ENCODE results near the gene ATG2B.

ATG2B gene

GRCh38 chr14:96304956-96305355 lies 58.2 kb downstream of the ATG2B start:
- Histone ChIP-seq H3K27me3 (ENCODE audit: low read depth, low read length) (no peaks in the 10 kb centered on the region), H3K4me1 (ENCODE audit: control insufficient read depth in 1 of 2, insufficient read depth in 2 of 2, low read length in 2 of 2) (no peaks in the 10 kb centered on the region), H3K4me3 (ENCODE audit: low read depth in 1 of 2, low read length in 2 of 2) (no peak overlapping the region), H3K27ac (ENCODE audit: low read length) (no peak overlapping the region), H3K36me3 (ENCODE audit: control insufficient read depth in 1 of 2, insufficient read depth in 2 of 2, low read length in 2 of 2) (peaks cover 66 to 72% of the 10 kb centered on the region in 2 donors), H3K9me3 (ENCODE audit: control insufficient read depth in 1 of 2, low read length in 2 of 2) (no peaks in the 10 kb centered on the region)

- no peak overlapping the region for H3K27ac ChIP-seq (ENCODE audit: low read length)
- H3K27me3 ChIP-seq (ENCODE audit: low read depth, low read length): no peaks in the 10 kb centered on the region
- H3K36me3 ChIP-seq (ENCODE audit: control insufficient read depth in 1 of 2, insufficient read depth in 2 of 2, low read length in 2 of 2): peaks cover 63 to 67% of the 10 kb centered on the region in 2 donors
- no peak overlapping the region for H3K4me3 ChIP-seq (ENCODE audit: low read depth in 1 of 2, low read length in 2 of 2)
- H3K4me1 ChIP-seq (ENCODE audit: control insufficient read depth in 1 of 2, insufficient read depth in 2 of 2, low read length in 2 of 2): no peaks in the 10 kb centered on the region
- H3K9me3 ChIP-seq (ENCODE audit: control insufficient read depth in 1 of 2, low read length in 2 of 2): no peaks in the 10 kb centered on the region
These were observed 59.2 kb downstream of the ATG2B start for GRCh38 chr14:96303981-96304380.

GRCh38 chr14:96299441-96299840 lies 63.7 kb downstream of the ATG2B start:
- H3K4me3 ChIP-seq (ENCODE audit: low read depth in 1 of 2, low read length in 2 of 2): no peak overlapping the region
- no peaks in the 10 kb centered on the region for H3K4me1 ChIP-seq (ENCODE audit: control insufficient read depth in 1 of 2, insufficient read depth in 2 of 2, low read length in 2 of 2)
- no peaks in the 10 kb centered on the region for H3K9me3 ChIP-seq (ENCODE audit: control insufficient read depth in 1 of 2, low read length in 2 of 2)
- no peak overlapping the region for H3K27ac ChIP-seq (ENCODE audit: low read length)
- no peaks in the 10 kb centered on the region for H3K27me3 ChIP-seq (ENCODE audit: low read depth, low read length)
- peaks cover 42 to 46% of the 10 kb centered on the region in 2 donors for H3K36me3 ChIP-seq (ENCODE audit: control insufficient read depth in 1 of 2, insufficient read depth in 2 of 2, low read length in 2 of 2)

- no peaks in the 10 kb centered on the region for H3K27me3 ChIP-seq (ENCODE audit: low read depth, low read length)
- H3K9me3 ChIP-seq (ENCODE audit: control insufficient read depth in 1 of 2, low read length in 2 of 2): no peaks in the 10 kb centered on the region
- no peak overlapping the region for H3K4me3 ChIP-seq (ENCODE audit: low read depth in 1 of 2, low read length in 2 of 2)
- peaks cover 32 to 36% of the 10 kb centered on the region in 2 donors for H3K36me3 ChIP-seq (ENCODE audit: control insufficient read depth in 1 of 2, insufficient read depth in 2 of 2, low read length in 2 of 2)
- no peaks in the 10 kb centered on the region for H3K4me1 ChIP-seq (ENCODE audit: control insufficient read depth in 1 of 2, insufficient read depth in 2 of 2, low read length in 2 of 2)
- no peak overlapping the region for H3K27ac ChIP-seq (ENCODE audit: low read length)
These were observed 65.1 kb downstream of the ATG2B start for GRCh38 chr14:96297997-96298515.

GRCh38 chr14:96297000-96297399 lies 66.1 kb downstream of the ATG2B start:
- no peak overlapping the region for H3K4me3 ChIP-seq (ENCODE audit: low read depth in 1 of 2, low read length in 2 of 2)
- H3K9me3 ChIP-seq (ENCODE audit: control insufficient read depth in 1 of 2, low read length in 2 of 2): no peaks in the 10 kb centered on the region
- H3K4me1 ChIP-seq (ENCODE audit: control insufficient read depth in 1 of 2, insufficient read depth in 2 of 2, low read length in 2 of 2): no peaks in the 10 kb centered on the region
- H3K36me3 ChIP-seq (ENCODE audit: control insufficient read depth in 1 of 2, insufficient read depth in 2 of 2, low read length in 2 of 2): peaks cover 22 to 28% of the 10 kb centered on the region in 2 donors
- H3K27ac ChIP-seq (ENCODE audit: low read length): no peak overlapping the region
- no peaks in the 10 kb centered on the region for H3K27me3 ChIP-seq (ENCODE audit: low read depth, low read length)

GRCh38 chr14:96294246-96294645 lies 68.9 kb downstream of the ATG2B start:
- no peaks in the 10 kb centered on the region for H3K27me3 ChIP-seq (ENCODE audit: low read depth, low read length)
- no peak overlapping the region for H3K4me3 ChIP-seq (ENCODE audit: low read depth in 1 of 2, low read length in 2 of 2)
- H3K36me3 ChIP-seq (ENCODE audit: control insufficient read depth in 1 of 2, insufficient read depth in 2 of 2, low read length in 2 of 2): peaks cover 22 to 30% of the 10 kb centered on the region in 2 donors

GRCh38 chr14:96287856-96288255 lies 75.3 kb downstream of the ATG2B start:
- H3K36me3 ChIP-seq (ENCODE audit: control insufficient read depth in 1 of 2, insufficient read depth in 2 of 2, low read length in 2 of 2): peaks cover 18 to 46% of the 10 kb centered on the region in 2 donors
- H3K27ac ChIP-seq (ENCODE audit: low read length): no peak overlapping the region

More at GRCh38 chr14:96294246-96294645, 68.9 kb downstream of the ATG2B start:
- no peak overlapping the region for H3K27ac ChIP-seq (ENCODE audit: low read length)
- no peaks in the 10 kb centered on the region for H3K4me1 ChIP-seq (ENCODE audit: control insufficient read depth in 1 of 2, insufficient read depth in 2 of 2, low read length in 2 of 2)
- H3K9me3 ChIP-seq (ENCODE audit: control insufficient read depth in 1 of 2, low read length in 2 of 2): no peaks in the 10 kb centered on the region

GRCh38 chr14:96286251-96286650 lies 76.9 kb downstream of the ATG2B start:
- Histone ChIP-seq H3K4me3 (ENCODE audit: low read depth in 1 of 2, low read length in 2 of 2) (no peak overlapping the region), H3K9me3 (ENCODE audit: control insufficient read depth in 1 of 2, low read length in 2 of 2) (no peaks in the 10 kb centered on the region), H3K4me1 (ENCODE audit: control insufficient read depth in 1 of 2, insufficient read depth in 2 of 2, low read length in 2 of 2) (no peaks in the 10 kb centered on the region), H3K27me3 (ENCODE audit: low read depth, low read length) (no peaks in the 10 kb centered on the region), H3K27ac (ENCODE audit: low read length) (peak overlapping the region; percentile 34), H3K36me3 (ENCODE audit: control insufficient read depth in 1 of 2, insufficient read depth in 2 of 2, low read length in 2 of 2) (peaks cover 18 to 46% of the 10 kb centered on the region in 2 donors)

More at GRCh38 chr14:96287856-96288255, 75.3 kb downstream of the ATG2B start:
- H3K4me3 ChIP-seq (ENCODE audit: low read depth in 1 of 2, low read length in 2 of 2): no peak overlapping the region
- H3K9me3 ChIP-seq (ENCODE audit: control insufficient read depth in 1 of 2, low read length in 2 of 2): no peaks in the 10 kb centered on the region
- H3K27me3 ChIP-seq (ENCODE audit: low read depth, low read length): no peaks in the 10 kb centered on the region
- H3K4me1 ChIP-seq (ENCODE audit: control insufficient read depth in 1 of 2, insufficient read depth in 2 of 2, low read length in 2 of 2): no peaks in the 10 kb centered on the region

GRCh38 chr14:96285667-96286066 lies 77.5 kb downstream of the ATG2B start:
- Histone ChIP-seq H3K4me3 (ENCODE audit: low read depth in 1 of 2, low read length in 2 of 2) (no peak overlapping the region), H3K27me3 (ENCODE audit: low read depth, low read length) (no peaks in the 10 kb centered on the region), H3K27ac (ENCODE audit: low read length) (peak overlapping the region; percentile 41), H3K4me1 (ENCODE audit: control insufficient read depth in 1 of 2, insufficient read depth in 2 of 2, low read length in 2 of 2) (no peaks in the 10 kb centered on the region), H3K9me3 (ENCODE audit: control insufficient read depth in 1 of 2, low read length in 2 of 2) (no peaks in the 10 kb centered on the region), H3K36me3 (ENCODE audit: control insufficient read depth in 1 of 2, insufficient read depth in 2 of 2, low read length in 2 of 2) (peaks cover 16 to 44% of the 10 kb centered on the region in 2 donors)

- H3K9me3 ChIP-seq (ENCODE audit: control insufficient read depth in 1 of 2, low read length in 2 of 2): no peaks in the 10 kb centered on the region
- H3K4me1 ChIP-seq (ENCODE audit: control insufficient read depth in 1 of 2, insufficient read depth in 2 of 2, low read length in 2 of 2): no peaks in the 10 kb centered on the region
- H3K4me3 ChIP-seq (ENCODE audit: low read depth in 1 of 2, low read length in 2 of 2): no peak overlapping the region
- no peak overlapping the region for H3K27ac ChIP-seq (ENCODE audit: low read length)
- no peaks in the 10 kb centered on the region for H3K27me3 ChIP-seq (ENCODE audit: low read depth, low read length)
- peaks cover 4 to 32% of the 10 kb centered on the region in 2 donors for H3K36me3 ChIP-seq (ENCODE audit: control insufficient read depth in 1 of 2, insufficient read depth in 2 of 2, low read length in 2 of 2)
These were observed 78.7 kb downstream of the ATG2B start for GRCh38 chr14:96284430-96284829.

GRCh38 chr14:96284008-96284407 lies 79.1 kb downstream of the ATG2B start:
- peaks cover 0 to 28% of the 10 kb centered on the region in 2 donors for H3K36me3 ChIP-seq (ENCODE audit: control insufficient read depth in 1 of 2, insufficient read depth in 2 of 2, low read length in 2 of 2)
- H3K4me3 ChIP-seq (ENCODE audit: low read depth in 1 of 2, low read length in 2 of 2): no peak overlapping the region
- H3K9me3 ChIP-seq (ENCODE audit: control insufficient read depth in 1 of 2, low read length in 2 of 2): no peaks in the 10 kb centered on the region
- no peaks in the 10 kb centered on the region for H3K27me3 ChIP-seq (ENCODE audit: low read depth, low read length)
- H3K27ac ChIP-seq (ENCODE audit: low read length): no peak overlapping the region
- no peaks in the 10 kb centered on the region for H3K4me1 ChIP-seq (ENCODE audit: control insufficient read depth in 1 of 2, insufficient read depth in 2 of 2, low read length in 2 of 2)

- no peak overlapping the region for H3K4me3 ChIP-seq (ENCODE audit: low read depth in 1 of 2, low read length in 2 of 2)
- H3K4me1 ChIP-seq (ENCODE audit: control insufficient read depth in 1 of 2, insufficient read depth in 2 of 2, low read length in 2 of 2): no peaks in the 10 kb centered on the region
- H3K27ac ChIP-seq (ENCODE audit: low read length): no peak overlapping the region
- no peaks in the 10 kb centered on the region for H3K27me3 ChIP-seq (ENCODE audit: low read depth, low read length)
- H3K9me3 ChIP-seq (ENCODE audit: control insufficient read depth in 1 of 2, low read length in 2 of 2): peaks cover 8 to 14% of the 10 kb centered on the region in 2 donors
- peaks cover 0 to 21% of the 10 kb centered on the region in 2 donors for H3K36me3 ChIP-seq (ENCODE audit: control insufficient read depth in 1 of 2, insufficient read depth in 2 of 2, low read length in 2 of 2)
These were observed 81.7 kb downstream of the ATG2B start for GRCh38 chr14:96281486-96281885.

Data from muscle layer of duodenum (tissue), 2 donors.